H1 (cell line): ENCODE measurements around the gene SLC38A8. TPM values are rescaled to one million over a fixed set of nuclear protein-coding genes. Genes with fewer than 3 reads are reported as not detected.

Experiments used
- CTCF ChIA-PET: fragments of 300-600 bp; sonication (Branson Sonifier 250); formaldehyde crosslinking; loops from one replicate; lab custom pipeline; 2021; ENCODE audit not compliant: partially characterized antibody; lab: Charles Lee
- POLR2A ChIA-PET: fragments of 300-600 bp; sonication (Branson Sonifier 250); formaldehyde crosslinking; loops from one replicate; lab custom pipeline; 2021; ENCODE audit warnings: inconsistent platforms; ENCODE audit not compliant: partially characterized antibody; lab: Charles Lee
- DNase-seq, 2 experiments: peaks; one replicate each; pipeline versions ENCODE4 v3.0.0 to v3.0.0-alpha.2; 2010 to 2022; ENCODE audit warnings: low spot score in 2 of 2, low read depth in 1 of 2, mixed read lengths in 1 of 2
- FAIRE-seq: peaks from 2 replicates; lab custom pipeline; 2011; peaks lifted over from hg19 to GRCh38; lab: Jason Lieb, UNC
- H2AFZ ChIP-seq: 2 replicates; pipeline ENCODE4 v1.8.1; 2012; ENCODE audit warnings: low read length, inconsistent platforms
- H2AK5ac ChIP-seq: 2 replicates; pipeline ENCODE4 v1.6.1; 2013; ENCODE audit warnings: low read depth, low read length
- H2BK120ac ChIP-seq: replicated peaks from 2 replicates; pipeline ENCODE3; 2013; ENCODE audit warnings: low read depth, low read length, inconsistent platforms
- H2BK12ac ChIP-seq: 2 replicates; pipeline ENCODE4 v1.6.1; 2013; ENCODE audit warnings: low read depth, low read length
- H2BK15ac ChIP-seq: 2 replicates; pipeline ENCODE4 v1.6.1; 2013; ENCODE audit warnings: low read length
- H2BK20ac ChIP-seq: 2 replicates; pipeline ENCODE4 v1.6.1; 2013; ENCODE audit warnings: low read length
- H2BK5ac ChIP-seq: 2 replicates; pipeline ENCODE4 v1.6.1; 2013; ENCODE audit warnings: low read depth, low read length
- H3K14ac ChIP-seq: 2 replicates; pipeline ENCODE4 v1.6.1; 2013; ENCODE audit warnings: inconsistent platforms; ENCODE audit not compliant: insufficient read length
- H3K18ac ChIP-seq: 2 replicates; pipeline ENCODE4 v1.6.1; 2013; ENCODE audit warnings: low read length; ENCODE audit errors: extremely low read depth
- H3K23ac ChIP-seq: 2 replicates; pipeline ENCODE4 v1.6.1; 2013; ENCODE audit warnings: inconsistent platforms; ENCODE audit not compliant: insufficient read length
- H3K23me2 ChIP-seq: 2 replicates; pipeline ENCODE4 v1.6.1; 2013; ENCODE audit warnings: low read depth, low read length
- H3K27ac ChIP-seq: 2 replicates; pipeline ENCODE4 v1.6.1; 2011; ENCODE audit warnings: low read depth, low read length, inconsistent platforms
- H3K27me3 ChIP-seq, 4 experiments: replicated peaks in 1 of 4; 1 replicate in 1 of 4; 2 replicates in 3 of 4; pipeline versions ENCODE4 v1.6.1 to v1.8.1; 2011 to 2013; ENCODE audit warnings: low read length in 3 of 4, mild to moderate bottlenecking in 3 of 4, inconsistent platforms in 2 of 4, mixed read lengths in 2 of 4, moderate library complexity in 1 of 4; ENCODE audit not compliant: control insufficient read depth in 3 of 4, insufficient read depth in 3 of 4; ENCODE audit errors: extremely low read depth in 1 of 4
- H3K36me3 ChIP-seq, 4 experiments: 2 replicates each; pipeline versions ENCODE4 v1.6.1 to v1.8.1; 2011 to 2013; ENCODE audit warnings: mild to moderate bottlenecking in 4 of 4, low read length in 3 of 4, moderate library complexity in 2 of 4, control low read depth in 1 of 4, inconsistent platforms in 1 of 4; ENCODE audit not compliant: insufficient read depth in 4 of 4, control insufficient read depth in 2 of 4
- H3K4ac ChIP-seq: replicated peaks from 2 replicates; pipeline ENCODE3; 2013; ENCODE audit warnings: low read length, low read depth, mixed read lengths, inconsistent platforms; ENCODE audit not compliant: insufficient read length
- H3K4me1 ChIP-seq, 4 experiments: replicated peaks in 1 of 4; 1 replicate in 1 of 4; 2 replicates in 3 of 4; pipeline versions ENCODE4 v1.6.1 to v1.8.1; 2011 to 2013; ENCODE audit warnings: low read length in 3 of 4, inconsistent platforms in 2 of 4, mixed read lengths in 1 of 4; ENCODE audit not compliant: insufficient read depth in 4 of 4, control insufficient read depth in 3 of 4
- H3K4me2 ChIP-seq, 2 experiments: 2 replicates each; pipeline versions ENCODE4 v1.6.1 to v1.8.1; 2011 to 2013; ENCODE audit warnings: low read depth in 2 of 2, low read length in 2 of 2, control low read depth in 1 of 2, inconsistent platforms in 1 of 2, mild to moderate bottlenecking in 1 of 2; ENCODE audit not compliant: insufficient read depth in 1 of 2
- H3K4me3 ChIP-seq, 4 experiments: fragments of 200-600, 300-600 bp in 1 of 4; sonication (generic), shearing (Covaris generic), sonication (Bioruptor Twin) in 1 of 4; 2 replicates each; pipeline versions ENCODE4 v1.5.1 to v1.8.1; 2011 to 2016; ENCODE audit warnings: low read length in 4 of 4, low read depth in 3 of 4, control low read depth in 2 of 4, inconsistent platforms in 2 of 4, mild to moderate bottlenecking in 2 of 4, mixed read lengths in 1 of 4, moderate library complexity in 1 of 4; ENCODE audit not compliant: insufficient read depth in 2 of 4; ENCODE audit errors: extremely low read depth in 1 of 4
- H3K56ac ChIP-seq: replicated peaks from 2 replicates; pipeline ENCODE3; 2013; ENCODE audit warnings: low read depth, mild to moderate bottlenecking, mixed read lengths, low read length, inconsistent platforms; ENCODE audit not compliant: insufficient read length
- H3K79me1 ChIP-seq: 2 replicates; pipeline ENCODE4 v1.6.1; 2013; ENCODE audit warnings: low read depth, low read length, control low read depth
- H3K79me2 ChIP-seq, 2 experiments: 2 replicates each; pipeline versions ENCODE4 v1.6.1 to v1.8.1; 2012 to 2013; ENCODE audit warnings: low read length in 2 of 2, mild to moderate bottlenecking in 2 of 2, inconsistent platforms in 1 of 2; ENCODE audit not compliant: insufficient read depth in 2 of 2, control insufficient read depth in 1 of 2
- H3K9ac ChIP-seq, 4 experiments: replicated peaks in 1 of 4; 1 replicate in 1 of 4; 2 replicates in 3 of 4; pipeline versions ENCODE4 v1.6.1 to v1.8.1; 2011 to 2013; ENCODE audit warnings: low read depth in 3 of 4, low read length in 3 of 4, control low read depth in 2 of 4, mild to moderate bottlenecking in 2 of 4, moderate library complexity in 2 of 4, inconsistent platforms in 1 of 4; ENCODE audit errors: extremely low read depth in 1 of 4
- H3K9me3 ChIP-seq, 2 experiments: 2 replicates each; pipeline versions ENCODE4 v1.6.1 to v1.8.1; 2012 to 2013; ENCODE audit warnings: mild to moderate bottlenecking in 2 of 2, moderate library complexity in 2 of 2, control low read depth in 1 of 2, inconsistent platforms in 1 of 2, low read depth in 1 of 2, low read length in 1 of 2, mixed read lengths in 1 of 2; ENCODE audit not compliant: insufficient read depth in 2 of 2
- H4K20me1 ChIP-seq, 2 experiments: replicated peaks in 1 of 2; 2 replicates each; pipeline versions ENCODE3 to v1.8.1; 2011 to 2013; ENCODE audit warnings: inconsistent platforms in 2 of 2, low read length in 2 of 2, mild to moderate bottlenecking in 1 of 2; ENCODE audit not compliant: insufficient read depth in 2 of 2, control insufficient read depth in 1 of 2
- H4K5ac ChIP-seq: 2 replicates; pipeline ENCODE4 v1.6.1; 2013; ENCODE audit warnings: low read length, low read depth, mixed read lengths, inconsistent platforms; ENCODE audit not compliant: insufficient read length
- H4K8ac ChIP-seq: 2 replicates; pipeline ENCODE4 v1.8.0; 2013; ENCODE audit warnings: mild to moderate bottlenecking, moderate library complexity, low read length, inconsistent platforms; ENCODE audit not compliant: insufficient read depth; ENCODE audit errors: extremely low read depth
- H4K91ac ChIP-seq: replicated peaks from 2 replicates; pipeline ENCODE3; 2013; ENCODE audit warnings: low read length, mixed read lengths, inconsistent platforms; ENCODE audit not compliant: insufficient read length
- MAFK ChIP-seq: IDR thresholded peaks from 2 replicates; pipeline ENCODE4 v1.6.1; 2012; ENCODE audit warnings: low read depth, mild to moderate bottlenecking, improper control_type of control experiment, low read length
- TAF1 ChIP-seq: IDR thresholded peaks from 2 replicates; pipeline ENCODE4 v1.6.1; 2011; ENCODE audit warnings: mild to moderate bottlenecking, low read depth, low read length
- WGBS, 2 experiments: shearing (Covaris generic) in 1 of 2; methylation state at CpG; one replicate each; pipeline versions ENCODE4 v1.1.6 to v1.1.7; 2013 to 2015; ENCODE audit warnings: low lambda C conversion rate in 2 of 2, mixed read lengths in 2 of 2, inconsistent platforms in 1 of 2, low coverage in 1 of 2, missing lambda C conversion rate in 1 of 2; ENCODE audit not compliant: insufficient replicate concordance in 2 of 2, insufficient coverage in 1 of 2, insufficient read length in 1 of 2; ENCODE audit errors: extremely low coverage in 1 of 2, missing lambda C conversion rate in 1 of 2; 5-methylcytosine and 5-hydroxymethylcytosine counted together
- polyA plus RNA-seq, 7 experiments: library from polyadenylated mRNA; depleted of rRNA in 3 of 7; stranded (reverse) in 5 of 7; unstranded in 2 of 7; fragments of >200 nt in 5 of 7; fragments of 200-250 nt in 2 of 7; gene quantifications; 1 replicate in 5 of 7; 2 replicates in 1 of 7; 4 replicates in 1 of 7; pipeline versions ENCODE4 v1.2.1 to v1.2.3, GENCODE V29; 2011 to 2013; ENCODE audit warnings: missing spikeins in 2 of 7, mixed read lengths in 2 of 7
- total RNA-seq: library from RNA; stranded (reverse); fragmentation: NEBNext Ultra II Directional; extraction: Animal tissue kit (Norgen Biotek cat#: 25700); gene quantifications from 2 replicates; pipeline ENCODE4 v1.2.1, GENCODE V29; 2021

The SLC38A8 gene
- total and polyA plus RNA-seq, 2 of the 8 experiments (the other 6 are each of a cell fraction or from before 2014, with no cell fraction given): 0.08 TPM; not detected in 1

DNA sequence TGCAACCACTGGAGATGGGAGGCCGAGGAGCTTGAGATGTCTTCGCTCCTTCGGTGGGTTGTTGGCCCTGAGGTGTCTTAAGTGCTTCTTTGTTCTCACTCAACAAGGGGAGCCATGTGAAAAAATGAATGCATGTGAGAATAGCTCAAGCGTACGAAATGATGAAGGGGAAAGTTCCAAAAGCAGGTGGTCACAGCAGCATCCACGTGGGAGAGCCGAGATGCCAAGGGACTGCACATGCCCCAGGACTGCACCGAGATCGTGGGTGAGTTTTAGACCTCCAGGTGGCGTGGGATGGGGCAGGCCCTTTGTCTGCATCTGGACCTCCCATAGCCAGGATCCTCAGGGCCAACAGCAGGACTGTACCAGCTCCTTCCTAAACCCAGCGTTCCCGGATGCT is 8.1 kb downstream of the SLC38A8 start:
- no peak overlapping the region for H4K91ac ChIP-seq
- no peaks in the 10 kb centered on the region for H3K79me2 ChIP-seq
- no peak overlapping the region for H2AFZ ChIP-seq
- H2BK20ac ChIP-seq: no peak overlapping the region
- no peak for FAIRE-seq
- CTCF ChIA-PET: interaction anchor here (0.6 to 2.7 kb wide), 8 partner anchors 8 to 356 kb away, joined by 3 to 8 read pairs (median 3); partner anchors contain the start of gene SLC38A8
- H2BK15ac ChIP-seq: no peak overlapping the region
- H2BK5ac ChIP-seq: no peak overlapping the region
- 91% methylated on average over 12 of the region's 12 CpGs; no CpG with 5 or more reads in 1 of the 2 experiments for WGBS, 2 experiments
- H3K14ac ChIP-seq: no peak overlapping the region
- H3K23ac ChIP-seq: no peak overlapping the region
- no peak overlapping the region for H3K4ac ChIP-seq
- H4K8ac ChIP-seq: no peak overlapping the region
- no peak overlapping the region for H3K56ac ChIP-seq
- H3K4me2 ChIP-seq: no peak overlapping the region
- POLR2A ChIA-PET: no interaction called here
- no peak overlapping the region for H4K5ac ChIP-seq
- H3K9me3 ChIP-seq: peaks cover 5 to 6% of the 10 kb centered on the region in 2 experiments; a peak in 1 of 4 replicates
- H3K4me3 ChIP-seq: no peak overlapping the region
- no peak overlapping the region for H3K18ac ChIP-seq
- H2BK12ac ChIP-seq: no peak overlapping the region
- DNase-seq: no peak
- H3K27ac ChIP-seq: no peak overlapping the region
- no peak overlapping the region for H2AK5ac ChIP-seq
- H2BK120ac ChIP-seq: no peak overlapping the region
- no peaks in the 10 kb centered on the region for H3K79me1 ChIP-seq
- H3K36me3 ChIP-seq: no peaks in the 10 kb centered on the region
- H3K4me1 ChIP-seq: peaks cover 0 to 8% (median 0%) of the 10 kb centered on the region in 4 experiments; a peak in 2 of 7 replicates
- 0 out of 7 replicates have a peak, but pooled peaks cover 0 to 2% (median 0%) of the 10 kb centered on the region in 4 experiments for H3K27me3 ChIP-seq
- no peaks in the 10 kb centered on the region; the same call in 1 of the 2 replicates for H3K23me2 ChIP-seq
- H3K9ac ChIP-seq: no peak overlapping the region
- H4K20me1 ChIP-seq: no peaks in the 10 kb centered on the region
- TF ChIP-seq TAF1 (no peak), MAFK (no peak)
